A549 (cell line): ENCODE data around the gene MAP3K20.

ENCODE experiments used
- CHD4 ChIP-seq: fragments of 200-600 bp; sonication (generic); IDR thresholded peaks from 2 replicates; pipeline ENCODE4 v1.6.1; 2016; ENCODE audit warnings: antibody characterized with exemption, mild to moderate bottlenecking, borderline replicate concordance
- EP300 ChIP-seq, 2 experiments: fragments of >200 bp; sonication (Bioruptor Twin); formaldehyde crosslinking; IDR thresholded peaks; 2 replicates in 1 of 2; 3 replicates in 1 of 2; pipeline ENCODE4 v1.6.1; 2016 to 2017
- FOXS1 ChIP-seq: fragments of 250-450 bp; sonication (Bioruptor Pico); IDR thresholded peaks from 2 replicates; pipeline ENCODE4 v1.5.0; 2020; ENCODE audit warnings: mild to moderate bottlenecking, moderate library complexity
- MAFK ChIP-seq: fragments of 450-650 bp; IDR thresholded peaks from 2 replicates; pipeline ENCODE4 v1.6.1; 2014; ENCODE audit not compliant: partially characterized antibody
- POLR2A ChIP-seq: IDR thresholded peaks from 2 replicates; pipeline ENCODE4 v1.6.1; 2012; ENCODE audit warnings: mild to moderate bottlenecking, low read length
- SREBF2 ChIP-seq: fragments of 450-650 bp; IDR thresholded peaks from 2 replicates; pipeline ENCODE4 v1.6.1; 2014; ENCODE audit warnings: mild to moderate bottlenecking, moderate library complexity
- ZFP36 ChIP-seq: fragments of 450-650 bp; IDR thresholded peaks from 2 replicates; pipeline ENCODE4 v1.6.1; 2014; ENCODE audit warnings: borderline replicate concordance; ENCODE audit not compliant: partially characterized antibody
- TF ChIP-seq, protein P1 (sequence below): fragments of >200 bp; sonication (Bioruptor Twin); formaldehyde crosslinking; IDR thresholded peaks from 3 replicates; pipeline ENCODE4 v1.5.1; 2016
- TF ChIP-seq, protein P2 (sequence below): IDR thresholded peaks from 2 replicates; pipeline ENCODE4 v1.6.1; 2012; ENCODE audit warnings: low read depth, borderline replicate concordance
- TF ChIP-seq, protein P3 (sequence below): fragments of 450-650 bp; IDR thresholded peaks from 2 replicates; pipeline ENCODE4 v1.6.1; 2014; ENCODE audit warnings: antibody characterized with exemption

DNA sequence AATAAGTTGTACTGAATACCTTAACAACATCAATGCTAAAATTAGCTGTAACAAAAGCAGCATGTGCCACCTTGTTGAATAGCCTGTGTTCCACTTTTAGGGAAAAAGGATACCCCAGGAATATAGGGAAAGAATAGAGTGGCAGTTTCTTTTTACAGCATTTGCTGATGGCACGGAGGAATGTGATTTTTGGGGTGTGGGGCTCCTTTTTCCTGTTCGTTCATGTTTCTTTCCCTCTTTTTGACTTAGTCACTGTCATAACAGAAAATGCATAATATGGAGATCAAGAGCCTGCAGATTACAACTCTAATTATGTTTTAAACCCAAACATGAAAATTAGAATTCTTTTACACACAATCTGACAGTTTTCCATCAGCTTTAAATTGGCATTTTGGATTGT lies 60.4 kb downstream of the MAP3K20 start:
- TF ChIP-seq FOXS1 (CRISPR knock-in tag) = no peak
- no peak for TF ChIP-seq POLR2A
- TF ChIP-seq, protein P1, sequence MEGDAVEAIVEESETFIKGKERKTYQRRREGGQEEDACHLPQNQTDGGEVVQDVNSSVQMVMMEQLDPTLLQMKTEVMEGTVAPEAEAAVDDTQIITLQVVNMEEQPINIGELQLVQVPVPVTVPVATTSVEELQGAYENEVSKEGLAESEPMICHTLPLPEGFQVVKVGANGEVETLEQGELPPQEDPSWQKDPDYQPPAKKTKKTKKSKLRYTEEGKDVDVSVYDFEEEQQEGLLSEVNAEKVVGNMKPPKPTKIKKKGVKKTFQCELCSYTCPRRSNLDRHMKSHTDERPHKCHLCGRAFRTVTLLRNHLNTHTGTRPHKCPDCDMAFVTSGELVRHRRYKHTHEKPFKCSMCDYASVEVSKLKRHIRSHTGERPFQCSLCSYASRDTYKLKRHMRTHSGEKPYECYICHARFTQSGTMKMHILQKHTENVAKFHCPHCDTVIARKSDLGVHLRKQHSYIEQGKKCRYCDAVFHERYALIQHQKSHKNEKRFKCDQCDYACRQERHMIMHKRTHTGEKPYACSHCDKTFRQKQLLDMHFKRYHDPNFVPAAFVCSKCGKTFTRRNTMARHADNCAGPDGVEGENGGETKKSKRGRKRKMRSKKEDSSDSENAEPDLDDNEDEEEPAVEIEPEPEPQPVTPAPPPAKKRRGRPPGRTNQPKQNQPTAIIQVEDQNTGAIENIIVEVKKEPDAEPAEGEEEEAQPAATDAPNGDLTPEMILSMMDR = no peak
- TF ChIP-seq, protein P2, sequence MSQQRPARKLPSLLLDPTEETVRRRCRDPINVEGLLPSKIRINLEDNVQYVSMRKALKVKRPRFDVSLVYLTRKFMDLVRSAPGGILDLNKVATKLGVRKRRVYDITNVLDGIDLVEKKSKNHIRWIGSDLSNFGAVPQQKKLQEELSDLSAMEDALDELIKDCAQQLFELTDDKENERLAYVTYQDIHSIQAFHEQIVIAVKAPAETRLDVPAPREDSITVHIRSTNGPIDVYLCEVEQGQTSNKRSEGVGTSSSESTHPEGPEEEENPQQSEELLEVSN = no peak
- TF ChIP-seq, protein P3, sequence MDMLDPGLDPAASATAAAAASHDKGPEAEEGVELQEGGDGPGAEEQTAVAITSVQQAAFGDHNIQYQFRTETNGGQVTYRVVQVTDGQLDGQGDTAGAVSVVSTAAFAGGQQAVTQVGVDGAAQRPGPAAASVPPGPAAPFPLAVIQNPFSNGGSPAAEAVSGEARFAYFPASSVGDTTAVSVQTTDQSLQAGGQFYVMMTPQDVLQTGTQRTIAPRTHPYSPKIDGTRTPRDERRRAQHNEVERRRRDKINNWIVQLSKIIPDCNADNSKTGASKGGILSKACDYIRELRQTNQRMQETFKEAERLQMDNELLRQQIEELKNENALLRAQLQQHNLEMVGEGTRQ = no peak
- TF ChIP-seq SREBF2 = no peak
- no peak for TF ChIP-seq MAFK
- no peak for TF ChIP-seq ZFP36
- TF ChIP-seq CHD4 = no peak
- no peak for TF ChIP-seq EP300 (IDR thresholded peaks at IDR 0.05)
